ENCODE data around the gene CA6.
"Not testable (repeated sequence)": the region's sequence is repeated elsewhere in the genome, so short reads cannot be mapped to it uniquely, and the experiment has no call there.

Gene CA6

GRCh38 chr1:9002215-9002560 lies 56.5 kb downstream of the CA6 start:
- H3K27me3 ChIP-seq (ENCODE audit: control insufficient read depth, insufficient read depth, low read length, poor library complexity, severe bottlenecking); H3K4me3 ChIP-seq (ENCODE audit: insufficient read depth, low read depth, low read length); H3K4me1 ChIP-seq (ENCODE audit: control insufficient read depth, insufficient read depth, low read length); H3K36me3 ChIP-seq (ENCODE audit: control insufficient read depth, insufficient read depth, low read length); H3K9me3 ChIP-seq (ENCODE audit: control insufficient read depth, low read length); H3K27ac ChIP-seq (ENCODE audit: insufficient read depth, low read depth, low read length, poor library complexity, severe bottlenecking): not testable (repeated sequence)
- WGBS, 2 experiments = 81 to 83% methylated on average over 11 of the region's 11 CpGs

DNA sequence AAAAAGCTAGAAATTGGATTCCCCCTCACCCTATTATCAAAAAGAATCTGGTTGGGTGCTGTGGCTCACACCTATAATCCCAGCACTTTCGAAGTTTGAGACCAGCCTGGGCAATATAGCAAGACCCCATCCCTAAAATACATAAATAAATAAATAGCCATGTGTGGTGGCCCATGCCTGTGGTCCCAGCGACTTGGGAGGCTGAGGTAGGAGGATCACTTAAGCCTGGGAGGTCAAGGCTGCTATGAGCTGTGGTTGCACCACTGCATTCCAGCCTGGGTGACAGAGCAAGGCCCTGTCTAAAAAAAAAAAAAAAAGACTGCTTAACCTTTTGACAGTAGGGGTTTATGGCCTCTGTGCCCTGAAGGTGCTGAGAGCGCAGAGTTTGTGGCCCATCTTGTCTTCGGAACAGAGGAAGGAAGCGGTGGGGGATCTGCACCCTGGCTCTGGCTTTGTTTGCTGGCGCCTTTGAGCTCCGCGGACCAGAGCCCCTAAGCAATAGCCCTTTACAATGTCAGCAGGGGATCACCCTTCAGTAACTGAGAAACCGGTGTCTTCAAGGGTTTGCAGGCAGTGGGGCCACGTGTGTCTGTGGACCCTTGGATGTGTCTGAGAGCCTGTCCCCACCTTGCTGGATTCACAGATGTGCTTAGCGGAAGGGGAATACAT lies 58.5 kb downstream of the CA6 start:
- Histone ChIP-seq H3K27ac (ENCODE audit: insufficient read depth, low read depth, low read length, poor library complexity, severe bottlenecking) (no peak overlapping the region), H3K27me3 (ENCODE audit: control insufficient read depth, insufficient read depth, low read length, poor library complexity, severe bottlenecking) (no peaks in the 10 kb centered on the region), H3K36me3 (ENCODE audit: control insufficient read depth, insufficient read depth, low read length) (no peaks in the 10 kb centered on the region), H3K9me3 (ENCODE audit: control insufficient read depth, low read length) (no peaks in the 10 kb centered on the region), H3K4me3 (ENCODE audit: insufficient read depth, low read depth, low read length) (no peak overlapping the region), H3K4me1 (ENCODE audit: control insufficient read depth, insufficient read depth, low read length) (no peaks in the 10 kb centered on the region)
- 65 to 70% methylated on average over 11 of the region's 11 CpGs for WGBS, 2 experiments

DNA sequence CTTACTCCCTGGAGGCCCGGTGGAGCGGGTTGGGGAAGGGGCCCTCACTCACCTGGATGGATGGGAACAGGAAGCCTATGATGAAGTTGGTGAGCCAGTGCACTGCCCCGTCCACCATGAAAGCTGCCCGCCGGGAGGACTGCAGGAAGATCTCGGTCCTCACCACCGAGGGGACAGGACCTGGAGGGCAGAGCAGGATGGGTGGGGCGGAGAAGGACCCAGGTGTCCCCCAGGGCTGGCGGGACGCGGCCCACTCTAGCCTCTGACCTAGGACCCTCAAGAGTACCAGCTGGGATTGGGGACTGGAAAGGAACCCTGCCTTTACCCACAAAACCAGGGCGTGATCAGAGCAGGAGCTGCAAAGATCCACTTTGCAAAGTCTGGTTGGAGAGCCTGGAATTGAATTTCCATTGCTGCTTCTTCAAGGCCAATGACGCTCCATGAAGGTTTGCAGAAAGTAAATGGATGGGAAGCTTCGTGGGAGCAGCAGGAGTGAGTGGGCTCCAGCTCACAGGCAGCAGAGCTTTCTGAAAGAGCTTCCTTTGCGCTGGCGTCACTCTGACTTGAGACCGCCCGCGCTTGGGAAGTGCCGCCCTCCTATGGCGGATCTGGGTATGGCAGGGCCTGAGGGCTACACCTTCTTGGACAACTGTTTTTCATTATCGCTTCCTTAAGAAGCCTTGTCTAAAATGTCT lies 59.2 kb downstream of the CA6 start:
- H3K36me3 ChIP-seq (ENCODE audit: control insufficient read depth, insufficient read depth, low read length) = no peaks in the 10 kb centered on the region
- 55 to 56% methylated on average over 22 of the region's 22 CpGs for WGBS, 2 experiments
- no peaks in the 10 kb centered on the region for H3K27me3 ChIP-seq (ENCODE audit: control insufficient read depth, insufficient read depth, low read length, poor library complexity, severe bottlenecking)
- no peaks in the 10 kb centered on the region for H3K4me1 ChIP-seq (ENCODE audit: control insufficient read depth, insufficient read depth, low read length)
- no peaks in the 10 kb centered on the region for H3K9me3 ChIP-seq (ENCODE audit: control insufficient read depth, low read length)
- no peak overlapping the region for H3K4me3 ChIP-seq (ENCODE audit: insufficient read depth, low read depth, low read length)
- H3K27ac ChIP-seq (ENCODE audit: insufficient read depth, low read depth, low read length, poor library complexity, severe bottlenecking) = no peak overlapping the region

GRCh38 chr1:9005395-9005708 lies 59.7 kb downstream of the CA6 start:
- no peaks in the 10 kb centered on the region for H3K36me3 ChIP-seq (ENCODE audit: control insufficient read depth, insufficient read depth, low read length)
- H3K27me3 ChIP-seq (ENCODE audit: control insufficient read depth, insufficient read depth, low read length, poor library complexity, severe bottlenecking) = no peaks in the 10 kb centered on the region
- 64 to 66% methylated on average over 7 to 8 of the region's 8 CpGs for WGBS, 2 experiments
- H3K9me3 ChIP-seq (ENCODE audit: control insufficient read depth, low read length) = no peaks in the 10 kb centered on the region
- no peaks in the 10 kb centered on the region for H3K4me1 ChIP-seq (ENCODE audit: control insufficient read depth, insufficient read depth, low read length)
- no peak overlapping the region for H3K4me3 ChIP-seq (ENCODE audit: insufficient read depth, low read depth, low read length)
- H3K27ac ChIP-seq (ENCODE audit: insufficient read depth, low read depth, low read length, poor library complexity, severe bottlenecking) = no peak overlapping the region

DNA sequence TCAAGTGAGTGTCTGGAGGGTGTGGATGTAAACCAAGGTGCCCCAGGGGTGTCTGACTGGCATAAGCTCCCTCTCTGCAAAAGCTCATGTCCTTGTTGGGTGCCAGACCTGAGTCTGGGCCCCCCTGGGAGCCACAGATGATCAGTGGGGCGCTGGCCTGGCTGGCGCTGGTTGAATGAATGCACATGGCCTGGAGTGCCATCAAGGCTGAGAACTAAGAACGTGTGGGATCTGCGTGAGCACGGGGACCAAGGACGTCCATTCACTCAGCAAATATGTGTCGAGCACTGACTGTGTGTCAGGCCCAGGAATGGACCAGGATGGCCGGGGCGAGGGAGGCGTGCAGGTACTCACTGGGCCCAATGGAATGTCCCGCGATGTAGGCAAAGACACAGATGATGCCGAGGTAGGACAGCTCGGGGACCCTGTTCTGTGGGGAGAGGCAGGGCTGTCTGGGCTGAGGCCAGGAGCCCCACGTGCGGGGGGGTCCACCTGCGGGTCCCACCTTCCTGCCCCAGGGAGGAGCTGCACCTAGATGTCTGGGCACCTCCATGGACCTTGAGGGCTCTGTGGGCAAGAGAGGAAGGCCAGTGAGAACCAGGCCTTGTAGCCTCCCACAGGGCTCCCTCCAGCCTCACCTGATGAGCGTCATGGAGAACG lies 61.4 kb downstream of the CA6 start:
- no peaks in the 10 kb centered on the region for H3K9me3 ChIP-seq (ENCODE audit: control insufficient read depth, low read length)
- H3K27ac ChIP-seq (ENCODE audit: insufficient read depth, low read depth, low read length, poor library complexity, severe bottlenecking) = no peak overlapping the region
- H3K4me1 ChIP-seq (ENCODE audit: control insufficient read depth, insufficient read depth, low read length) = no peaks in the 10 kb centered on the region
- no peaks in the 10 kb centered on the region for H3K36me3 ChIP-seq (ENCODE audit: control insufficient read depth, insufficient read depth, low read length)
- H3K4me3 ChIP-seq (ENCODE audit: insufficient read depth, low read depth, low read length) = no peak overlapping the region
- WGBS, 2 experiments = 94 to 95% methylated on average over 19 of the region's 19 CpGs
- H3K27me3 ChIP-seq (ENCODE audit: control insufficient read depth, insufficient read depth, low read length, poor library complexity, severe bottlenecking) = no peaks in the 10 kb centered on the region

- Histone ChIP-seq H3K4me3 (ENCODE audit: insufficient read depth, low read depth, low read length) (no peak overlapping the region), H3K36me3 (ENCODE audit: control insufficient read depth, insufficient read depth, low read length) (no peaks in the 10 kb centered on the region), H3K4me1 (ENCODE audit: control insufficient read depth, insufficient read depth, low read length) (no peaks in the 10 kb centered on the region), H3K27me3 (ENCODE audit: control insufficient read depth, insufficient read depth, low read length, poor library complexity, severe bottlenecking) (no peaks in the 10 kb centered on the region), H3K9me3 (ENCODE audit: control insufficient read depth, low read length) (no peaks in the 10 kb centered on the region), H3K27ac (ENCODE audit: insufficient read depth, low read depth, low read length, poor library complexity, severe bottlenecking) (no peak overlapping the region)
- 84 to 86% methylated on average over 10 of the region's 10 CpGs for WGBS, 2 experiments
These were observed 62.6 kb downstream of the CA6 start for GRCh38 chr1:9008236-9008635.

DNA sequence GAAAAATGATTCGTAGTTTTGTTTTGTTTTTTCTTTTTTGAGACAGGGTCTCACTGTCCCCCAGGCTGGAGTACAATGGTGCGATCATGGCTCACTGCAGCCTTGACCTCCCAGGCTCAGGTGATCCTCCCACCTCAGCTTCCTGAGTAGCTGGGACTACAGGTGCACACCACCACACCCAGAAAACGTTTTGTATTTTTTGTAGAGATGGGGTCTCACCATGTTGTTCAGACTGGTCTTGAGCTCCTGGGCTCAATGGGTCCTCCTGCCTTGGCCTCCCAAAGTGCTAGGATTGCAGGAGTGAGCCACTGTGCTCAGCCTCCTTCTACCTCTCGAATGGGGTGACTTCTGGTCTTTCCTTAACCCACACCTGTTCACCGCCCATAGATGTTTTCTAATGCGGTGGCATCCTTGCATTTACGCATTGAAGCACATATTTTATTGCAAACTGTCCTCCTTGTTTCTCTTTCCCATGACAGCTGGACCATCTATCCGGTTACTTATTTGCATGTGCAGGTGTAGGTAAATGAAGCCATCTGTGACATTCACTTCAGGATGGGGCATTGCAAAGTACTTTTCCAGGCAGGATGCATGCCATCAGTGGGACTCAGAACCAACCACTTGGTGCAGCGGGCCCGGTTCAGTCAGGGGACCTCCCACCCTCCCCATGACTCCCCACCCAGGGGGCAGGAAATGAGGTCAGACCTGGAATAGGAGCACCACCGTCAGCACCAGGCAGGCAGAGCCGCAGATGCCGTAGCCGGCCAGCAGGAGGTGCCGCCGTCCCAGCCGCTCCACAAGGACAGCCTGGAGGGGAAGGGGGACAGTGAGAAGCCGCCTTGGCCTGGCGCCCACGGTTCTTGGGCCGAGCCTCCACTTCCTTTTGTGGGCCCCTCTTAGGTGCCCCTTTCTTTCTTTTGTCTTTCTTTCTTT lies 64.0 kb downstream of the CA6 start:
- Histone ChIP-seq H3K27me3 (ENCODE audit: control insufficient read depth, insufficient read depth, low read length, poor library complexity, severe bottlenecking) (no peaks in the 10 kb centered on the region), H3K9me3 (ENCODE audit: control insufficient read depth, low read length) (no peaks in the 10 kb centered on the region), H3K4me1 (ENCODE audit: control insufficient read depth, insufficient read depth, low read length) (no peaks in the 10 kb centered on the region), H3K36me3 (ENCODE audit: control insufficient read depth, insufficient read depth, low read length) (no peaks in the 10 kb centered on the region), H3K27ac (ENCODE audit: insufficient read depth, low read depth, low read length, poor library complexity, severe bottlenecking) (no peak overlapping the region), H3K4me3 (ENCODE audit: insufficient read depth, low read depth, low read length) (no peak overlapping the region)
- WGBS, 2 experiments = 62 to 63% methylated on average over 21 of the region's 21 CpGs

DNA sequence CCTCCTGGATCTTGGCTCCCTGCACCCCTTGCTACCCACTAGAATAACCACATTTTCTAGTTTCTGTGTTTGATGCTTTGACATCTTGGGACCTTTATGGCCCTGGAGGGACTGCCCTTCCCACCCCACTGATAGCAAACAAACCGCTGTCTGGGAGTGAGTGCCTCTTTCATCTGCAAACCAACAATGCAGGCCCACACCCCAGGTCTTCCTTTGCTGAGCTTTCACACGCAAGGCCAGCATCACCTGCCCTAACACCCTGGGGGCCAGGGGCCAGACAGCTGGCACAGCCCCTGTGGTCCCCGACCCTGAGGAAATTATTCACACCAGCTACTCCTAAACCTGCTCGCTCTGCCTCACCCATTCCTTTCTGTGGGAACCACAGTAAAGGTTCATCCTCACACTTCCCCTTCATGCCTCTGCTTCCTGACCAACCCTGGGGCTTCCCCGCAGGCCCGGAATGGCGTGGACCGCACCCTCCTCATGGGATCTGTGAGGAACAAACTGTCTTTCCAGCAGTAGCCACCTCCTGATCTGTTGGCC lies 65.2 kb downstream of the CA6 start:
- Histone ChIP-seq H3K27ac (ENCODE audit: insufficient read depth, low read depth, low read length, poor library complexity, severe bottlenecking) (no peak overlapping the region), H3K27me3 (ENCODE audit: control insufficient read depth, insufficient read depth, low read length, poor library complexity, severe bottlenecking) (no peaks in the 10 kb centered on the region), H3K4me1 (ENCODE audit: control insufficient read depth, insufficient read depth, low read length) (no peaks in the 10 kb centered on the region), H3K9me3 (ENCODE audit: control insufficient read depth, low read length) (no peaks in the 10 kb centered on the region), H3K36me3 (ENCODE audit: control insufficient read depth, insufficient read depth, low read length) (no peaks in the 10 kb centered on the region), H3K4me3 (ENCODE audit: insufficient read depth, low read depth, low read length) (no peak overlapping the region)
- WGBS, 2 experiments = 85 to 88% methylated on average over 8 of the region's 8 CpGs

GRCh38 chr1:9013819-9014218 lies 68.2 kb downstream of the CA6 start:
- 92 to 94% methylated on average over 8 of the region's 8 CpGs for WGBS, 2 experiments
- Histone ChIP-seq H3K27ac (ENCODE audit: insufficient read depth, low read depth, low read length, poor library complexity, severe bottlenecking) (no peak overlapping the region), H3K9me3 (ENCODE audit: control insufficient read depth, low read length) (no peaks in the 10 kb centered on the region)

More at GRCh38 chr1:9013819-9014218, 68.2 kb downstream of the CA6 start:
- Histone ChIP-seq H3K4me1 (ENCODE audit: control insufficient read depth, insufficient read depth, low read length) (no peaks in the 10 kb centered on the region), H3K27me3 (ENCODE audit: control insufficient read depth, insufficient read depth, low read length, poor library complexity, severe bottlenecking) (no peaks in the 10 kb centered on the region), H3K36me3 (ENCODE audit: control insufficient read depth, insufficient read depth, low read length) (no peaks in the 10 kb centered on the region), H3K4me3 (ENCODE audit: insufficient read depth, low read depth, low read length) (no peak overlapping the region)

Measured in ectodermal cell (in vitro differentiated cells).